ENCODE results near the gene SPDYC.

SPDYC gene

GRCh38 chr11:65170058-65170534 lies at the start of gene SPDYC:
TSS of gene SPDYC (plus strand) at chr11:65170233. CDS start at chr11:65171358, 1,125 bp downstream.
- Histone ChIP-seq H3K4me2 (ENCODE audit: low read depth, low read length) (no peak within 1 kb of the TSS), H3K36me3 (replicated peaks; ENCODE audit: insufficient read depth, low read length) (no peaks in the 10 kb centered on the region), H3K27ac (ENCODE audit: low read length) (no peak within 1 kb of the TSS), H3K79me2 (ENCODE audit: low read length) (no peaks in the 10 kb centered on the region), H3F3A (ENCODE audit: insufficient read depth, low read length) (no peaks in the 10 kb centered on the region), H3K9me3 (replicated peaks; ENCODE audit: insufficient read depth, low read length) (no peaks in the 10 kb centered on the region), H4K20me1 (ENCODE audit: insufficient read depth, low read length) (no peaks in the 10 kb centered on the region), H3K9me2 (replicated peaks; ENCODE audit: insufficient read depth, low read length) (no peaks in the 10 kb centered on the region), H3K4me1 (ENCODE audit: low read length) (no peaks in the 10 kb centered on the region), H3K4me3 (ENCODE audit: low read length) (no peak within 1 kb of the TSS), H3K27me3 (replicated peaks; ENCODE audit: insufficient read depth, low read length) (no peaks in the 10 kb centered on the region), H2AFZ (ENCODE audit: low read length) (peak within 1 kb of the TSS; percentile 51), H3K9ac (ENCODE audit: low read length) (no peak within 1 kb of the TSS)
- DNase-seq, result no peak
- no peak for TF ChIP-seq CTCF (IDR thresholded peaks at IDR 0.05; ENCODE audit: low read length)
- no peak for TF ChIP-seq EZH2 (optimal IDR thresholded peaks at IDR 0.05; ENCODE audit: low read depth, low read length)
- no peak for TF ChIP-seq EZH2phosphoT487 (IDR thresholded peaks at IDR 0.05; ENCODE audit: low read length)

GRCh38 chr11:65120831-65121230 lies 49.2 kb upstream of the SPDYC start:
- H3F3A ChIP-seq (ENCODE audit: insufficient read depth, low read length), result peaks cover 52% of the 10 kb centered on the region
- H3K36me3 ChIP-seq (replicated peaks; ENCODE audit: insufficient read depth, low read length), result peaks cover 8% of the 10 kb centered on the region
- peak overlapping the region; percentile 91 for H3K4me2 ChIP-seq (ENCODE audit: low read depth, low read length)
- peak overlapping the region; percentile 98 for H3K9ac ChIP-seq (ENCODE audit: low read length)
- no peaks in the 10 kb centered on the region for H3K9me3 ChIP-seq (replicated peaks; ENCODE audit: insufficient read depth, low read length)
- peaks cover 29% of the 10 kb centered on the region for H3K4me1 ChIP-seq (ENCODE audit: low read length)
- TF ChIP-seq CTCF (IDR thresholded peaks at IDR 0.05; ENCODE audit: low read length), result no peak
- no peak for TF ChIP-seq EZH2 (optimal IDR thresholded peaks at IDR 0.05; ENCODE audit: low read depth, low read length)
- TF ChIP-seq EZH2phosphoT487 (IDR thresholded peaks at IDR 0.05; ENCODE audit: low read length), result no peak
- peaks cover 72% of the 10 kb centered on the region for H3K79me2 ChIP-seq (ENCODE audit: low read length)
- H3K27me3 ChIP-seq (replicated peaks; ENCODE audit: insufficient read depth, low read length), result no peaks in the 10 kb centered on the region
- peak overlapping the region; percentile 100 for H3K4me3 ChIP-seq (ENCODE audit: low read length)
- DNase-seq, result no peak
- H4K20me1 ChIP-seq (ENCODE audit: insufficient read depth, low read length), result no peaks in the 10 kb centered on the region
- H3K9me2 ChIP-seq (replicated peaks; ENCODE audit: insufficient read depth, low read length), result no peaks in the 10 kb centered on the region
- peak overlapping the region; percentile 90; the same call in 1 of the 2 replicates for H3K27ac ChIP-seq (ENCODE audit: low read length)
- H2AFZ ChIP-seq (ENCODE audit: low read length), result no peak overlapping the region

GRCh38 chr11:65121447-65121864 lies 48.6 kb upstream of the SPDYC start:
- H3K9ac ChIP-seq (ENCODE audit: low read length), result peak overlapping the region; percentile 98
- no peaks in the 10 kb centered on the region for H4K20me1 ChIP-seq (ENCODE audit: insufficient read depth, low read length)
- peaks cover 68% of the 10 kb centered on the region for H3K79me2 ChIP-seq (ENCODE audit: low read length)
- H2AFZ ChIP-seq (ENCODE audit: low read length), result peak overlapping the region; percentile 3; the same call in 1 of the 2 replicates
- no peaks in the 10 kb centered on the region for H3K9me2 ChIP-seq (replicated peaks; ENCODE audit: insufficient read depth, low read length)
- no peaks in the 10 kb centered on the region for H3K9me3 ChIP-seq (replicated peaks; ENCODE audit: insufficient read depth, low read length)
- TF ChIP-seq CTCF (IDR thresholded peaks at IDR 0.05; ENCODE audit: low read length) (no peak), EZH2 (optimal IDR thresholded peaks at IDR 0.05; ENCODE audit: low read depth, low read length) (no peak), EZH2phosphoT487 (IDR thresholded peaks at IDR 0.05; ENCODE audit: low read length) (no peak)
- H3K27ac ChIP-seq (ENCODE audit: low read length), result peak overlapping the region; percentile 90; the same call in 1 of the 2 replicates
- peaks cover 23% of the 10 kb centered on the region for H3K4me1 ChIP-seq (ENCODE audit: low read length)
- H3K4me2 ChIP-seq (ENCODE audit: low read depth, low read length), result peak overlapping the region; percentile 91
- H3F3A ChIP-seq (ENCODE audit: insufficient read depth, low read length), result peaks cover 54% of the 10 kb centered on the region
- H3K36me3 ChIP-seq (replicated peaks; ENCODE audit: insufficient read depth, low read length), result peaks cover 8% of the 10 kb centered on the region
- H3K4me3 ChIP-seq (ENCODE audit: low read length), result peak overlapping the region; percentile 100
- DNase-seq, result peak; percentile 30
- H3K27me3 ChIP-seq (replicated peaks; ENCODE audit: insufficient read depth, low read length), result no peaks in the 10 kb centered on the region

Measured in MM.1S (cell line).